Measurements from ENCODE around the gene XPC.

Gene XPC

GRCh38 chr3:14206548-14207177 lies 28.3 kb upstream of the XPC start:
- no peak for DNase-seq (ENCODE audit: low read depth)

GRCh38 chr3:14204515-14205284 lies 26.3 kb upstream of the XPC start:
- no peak for DNase-seq (ENCODE audit: low read depth)

- DNase-seq (ENCODE audit: low read depth) = no peak
These were observed 25.2 kb upstream of the XPC start for GRCh38 chr3:14203521-14204079.

GRCh38 chr3:14202874-14203520 lies 24.6 kb upstream of the XPC start:
- DNase-seq (ENCODE audit: low read depth) = no peak

GRCh38 chr3:14201940-14202684 lies 23.7 kb upstream of the XPC start:
- no peak for DNase-seq (ENCODE audit: low read depth)

- no peak for DNase-seq (ENCODE audit: low read depth)
These were observed 22.4 kb upstream of the XPC start for GRCh38 chr3:14200841-14201240.

- DNase-seq (ENCODE audit: low read depth) = no peak
These were observed 21.9 kb upstream of the XPC start for GRCh38 chr3:14200276-14200675.

- DNase-seq (ENCODE audit: low read depth) = no peak
These were observed 21.2 kb upstream of the XPC start for GRCh38 chr3:14199641-14200040.

- DNase-seq (ENCODE audit: low read depth) = no peak
These were observed 16.5 kb upstream of the XPC start for GRCh38 chr3:14194865-14195264.

- no peak for DNase-seq (ENCODE audit: low read depth)
These were observed 9.8 kb upstream of the XPC start for GRCh38 chr3:14188041-14188754.

- no peak for DNase-seq (ENCODE audit: low read depth)
These were observed 8.6 kb upstream of the XPC start for GRCh38 chr3:14186854-14187458.

- DNase-seq (ENCODE audit: low read depth) = no peak
These were observed 4.7 kb upstream of the XPC start for GRCh38 chr3:14183015-14183577.

- DNase-seq (ENCODE audit: low read depth) = no peak
These were observed 2.9 kb upstream of the XPC start for GRCh38 chr3:14181253-14181652.

GRCh38 chr3:14179795-14180194 lies 1.4 kb upstream of the XPC start:
- DNase-seq (ENCODE audit: low read depth) = no peak

GRCh38 chr3:14179114-14179465 lies 689 bp upstream of the XPC start:
- no peak for DNase-seq (ENCODE audit: low read depth)

GRCh38 chr3:14177580-14178246 lies 688 bp downstream of the XPC start:
- no peak for DNase-seq (ENCODE audit: low read depth)

GRCh38 chr3:14175383-14176037 lies 2.9 kb downstream of the XPC start:
- no peak for DNase-seq (ENCODE audit: low read depth)

GRCh38 chr3:14174483-14174882 lies 3.9 kb downstream of the XPC start:
- DNase-seq (ENCODE audit: low read depth) = no peak

- no peak for DNase-seq (ENCODE audit: low read depth)
These were observed 5.9 kb downstream of the XPC start for GRCh38 chr3:14172496-14172895.
